GM19468 (cell line): ENCODE data around the gene ZNF516.
"Not testable (repeated sequence)": the region's sequence is repeated elsewhere in the genome, so short reads cannot be mapped to it uniquely, and the experiment has no call there.

Experiments
- ATAC-seq: cut with Tn5 transposase; IDR thresholded peaks from one replicate; pipeline ENCODE4 v1.9.1; 2021; ENCODE audit warnings: mild to moderate bottlenecking, moderate library complexity, moderate number of reproducible peaks; ENCODE audit not compliant: unreplicated experiment; ENCODE audit errors: extremely low read depth

Gene ZNF516

GRCh38 chr18:76474824-76475223 is 20.2 kb downstream of the ZNF516 start:
- ATAC-seq, result no peak

GRCh38 chr18:76473521-76473920 is 21.5 kb downstream of the ZNF516 start:
- ATAC-seq, result not testable (repeated sequence)

DNA sequence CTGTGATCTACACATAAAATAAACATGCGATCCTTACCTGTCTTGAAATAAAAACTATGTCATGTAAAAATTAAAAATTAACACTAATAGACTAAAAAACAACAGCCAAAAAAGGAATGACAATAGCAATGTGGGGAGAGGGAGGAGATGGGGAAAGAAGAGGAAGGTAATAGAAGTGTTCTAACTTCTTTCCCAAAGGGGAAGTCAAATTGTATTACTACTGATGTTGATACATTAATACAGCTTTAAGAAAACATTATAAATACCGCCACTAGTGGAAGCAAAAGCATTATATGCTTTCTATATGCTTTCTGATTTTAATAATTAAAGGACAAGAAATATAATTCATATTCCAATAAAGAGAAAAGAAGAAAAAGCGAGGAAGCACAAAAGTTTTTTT is 22.2 kb downstream of the ZNF516 start:
- no peak for ATAC-seq

GRCh38 chr18:76471593-76471992 is 23.4 kb downstream of the ZNF516 start:
- ATAC-seq, result no peak

- no peak for ATAC-seq
Measured at GRCh38 chr18:76468345-76469304, 26.4 kb downstream of the ZNF516 start.

DNA sequence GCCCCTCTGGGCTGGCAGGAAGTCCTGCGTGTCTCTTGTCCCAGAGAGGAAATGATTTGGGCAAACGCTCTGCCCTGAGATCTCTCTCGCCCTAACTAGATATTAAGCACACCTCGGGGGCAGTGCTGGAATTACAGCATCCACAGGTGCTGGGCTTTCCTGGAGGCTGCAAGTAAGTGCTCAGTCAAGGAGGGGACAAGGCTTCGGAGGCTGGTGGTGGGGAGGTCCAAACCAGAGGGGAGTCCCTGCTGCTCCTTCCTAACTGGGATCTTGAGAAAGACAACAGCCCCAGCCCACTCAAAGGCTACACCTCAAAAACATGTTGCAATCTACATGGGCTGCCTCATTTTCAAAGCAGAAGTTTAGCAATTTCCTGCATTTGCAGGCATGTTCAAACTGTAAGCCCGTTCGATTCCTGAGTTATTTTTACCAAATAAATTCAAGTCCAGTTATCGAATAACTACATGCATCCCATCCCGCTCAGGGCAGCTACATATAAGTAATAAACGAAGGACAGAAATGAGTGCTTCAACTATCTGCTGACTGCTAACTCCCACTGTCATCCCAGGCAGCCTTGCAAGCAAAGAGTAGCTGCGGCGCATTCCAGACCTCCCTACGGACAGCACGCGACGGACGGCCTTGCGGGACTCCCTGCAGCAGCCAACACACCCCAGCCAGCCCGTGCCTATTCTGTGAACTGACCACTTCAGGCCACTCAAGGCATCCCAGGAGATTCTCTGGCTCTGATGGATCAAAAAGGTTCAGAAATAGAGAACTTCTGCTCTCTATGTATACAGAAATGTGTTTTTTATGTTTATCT is 27.5 kb downstream of the ZNF516 start:
- no peak for ATAC-seq

DNA sequence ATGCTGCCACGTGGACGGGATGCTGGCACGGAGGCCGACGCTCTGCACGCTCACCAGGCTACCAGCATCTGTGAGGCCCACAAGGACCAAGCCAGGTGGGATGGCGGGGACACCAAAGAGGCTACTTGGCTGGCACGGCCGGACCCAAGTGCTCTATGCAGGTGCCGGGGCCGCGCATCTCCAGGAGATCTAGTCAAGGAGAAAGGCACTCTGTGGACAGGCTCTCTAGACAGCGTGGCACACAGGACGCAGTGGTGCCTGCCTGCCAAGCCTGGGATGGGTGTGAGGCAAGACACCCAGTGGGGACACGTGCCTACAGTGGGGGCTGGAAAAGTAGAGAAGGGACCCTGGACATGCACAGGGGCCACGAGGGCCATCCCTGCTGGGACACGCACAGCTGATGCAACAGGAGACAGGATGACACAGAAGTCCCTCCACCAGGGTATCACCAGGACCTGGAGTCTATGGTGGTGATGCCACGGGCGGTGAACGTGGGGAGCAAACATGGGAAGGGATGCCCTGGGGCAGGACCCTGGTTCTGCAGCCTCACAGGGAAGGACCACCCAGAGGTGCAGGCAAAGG is 28.5 kb downstream of the ZNF516 start:
- ATAC-seq, result no peak

DNA sequence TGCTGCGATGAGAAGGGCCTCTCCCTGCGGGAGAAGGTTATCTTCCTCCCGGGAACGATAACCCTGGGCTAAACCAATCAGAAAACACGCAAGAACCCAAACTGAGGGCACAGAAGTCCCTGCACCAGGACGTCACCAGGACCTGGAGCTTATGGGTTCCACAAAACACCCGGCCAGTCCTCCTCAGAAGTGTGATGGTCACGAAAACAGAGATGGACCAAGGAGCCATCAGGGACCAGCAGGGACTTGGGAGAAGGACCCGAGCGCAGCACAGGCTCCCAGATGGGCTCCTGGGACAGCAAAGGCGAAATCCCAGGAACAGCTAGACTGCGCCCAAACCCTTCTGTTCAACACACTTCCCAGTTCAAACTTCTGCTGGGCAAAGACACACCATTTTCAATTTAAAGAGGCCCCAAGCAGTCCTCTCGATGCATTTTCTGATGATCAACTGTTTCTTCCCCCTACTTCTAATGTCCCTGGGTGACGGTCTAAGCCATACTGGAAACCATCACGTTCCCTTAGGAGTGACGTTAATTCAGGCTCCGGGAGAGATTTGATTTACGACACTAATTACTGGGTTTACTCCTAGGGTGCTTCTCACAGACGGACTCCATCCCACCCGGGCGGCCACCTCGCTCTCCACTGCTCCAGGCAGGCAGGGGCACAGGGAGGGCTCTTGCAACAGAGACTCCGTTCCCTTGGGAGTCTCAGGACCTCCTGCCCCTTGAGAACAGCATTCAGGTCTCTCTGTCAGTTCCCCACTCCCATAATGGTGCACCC is 29.2 kb downstream of the ZNF516 start:
- no peak for ATAC-seq

DNA sequence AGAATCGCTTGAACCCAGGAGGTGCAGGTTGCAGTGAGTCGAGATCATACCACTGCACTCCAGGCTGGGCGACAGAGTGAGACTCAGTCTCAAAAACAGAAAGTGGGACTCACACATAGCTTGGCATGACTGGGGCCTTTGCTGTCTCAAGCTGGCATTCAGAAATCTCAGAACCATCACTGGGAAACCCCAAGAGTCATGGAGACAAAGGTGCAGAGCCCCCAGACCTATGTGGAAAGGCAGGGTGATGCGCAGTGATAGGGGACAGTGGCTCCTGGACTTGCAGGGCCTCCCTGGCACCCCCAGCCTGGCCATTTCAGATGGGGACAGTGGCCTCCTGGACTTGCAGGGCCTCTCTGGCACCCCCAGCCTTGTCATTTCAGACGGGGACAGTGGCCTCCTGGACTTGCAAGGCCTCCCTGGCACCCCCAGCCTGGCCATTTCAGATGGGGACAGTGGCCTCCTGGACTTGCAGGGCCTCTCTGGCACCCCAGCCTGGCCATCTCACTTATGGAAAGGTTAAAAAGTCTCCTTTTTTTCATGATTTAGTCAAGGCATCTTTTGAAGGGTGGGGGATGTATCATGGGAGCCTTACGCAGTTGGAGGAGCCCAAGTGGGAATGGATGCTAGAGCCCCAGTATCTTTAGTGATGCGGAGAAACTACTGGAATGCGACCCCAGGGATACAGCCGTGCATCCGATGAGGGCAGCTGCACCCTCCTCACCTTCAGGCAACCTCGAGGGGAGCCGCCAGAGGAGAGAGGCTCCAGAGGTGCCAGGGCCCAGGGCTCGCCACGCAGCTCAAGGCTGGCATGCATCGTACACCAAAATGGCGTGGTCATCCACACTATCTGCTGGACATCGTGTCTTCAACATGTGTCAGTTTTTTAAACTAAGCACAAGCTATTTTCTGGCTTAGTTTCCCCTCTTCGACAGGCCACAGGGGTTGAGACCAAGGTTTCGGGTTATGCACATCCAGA is 30.5 kb downstream of the ZNF516 start:
- no peak for ATAC-seq

- no peak for ATAC-seq
Measured at GRCh38 chr18:76463872-76464271, 31.2 kb downstream of the ZNF516 start.

DNA sequence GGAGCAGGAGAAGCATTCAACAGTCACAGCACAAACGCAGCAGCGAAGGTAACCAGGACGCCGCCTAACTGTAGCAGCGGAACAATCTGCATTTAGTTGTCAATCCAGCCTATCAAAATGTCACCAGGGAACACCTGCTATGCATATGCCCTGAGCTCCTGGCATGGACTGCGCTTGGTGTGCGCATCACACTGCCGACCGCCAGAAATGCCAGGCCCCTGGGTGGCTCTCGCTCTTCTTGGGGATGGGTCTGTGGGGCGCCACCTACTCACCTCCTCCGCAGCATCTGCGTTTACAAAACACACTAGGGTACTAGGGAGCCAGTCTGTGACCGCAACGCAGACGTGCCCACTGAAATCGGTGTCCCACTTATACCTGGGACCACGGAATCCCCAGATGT is 31.7 kb downstream of the ZNF516 start:
- no peak for ATAC-seq

DNA sequence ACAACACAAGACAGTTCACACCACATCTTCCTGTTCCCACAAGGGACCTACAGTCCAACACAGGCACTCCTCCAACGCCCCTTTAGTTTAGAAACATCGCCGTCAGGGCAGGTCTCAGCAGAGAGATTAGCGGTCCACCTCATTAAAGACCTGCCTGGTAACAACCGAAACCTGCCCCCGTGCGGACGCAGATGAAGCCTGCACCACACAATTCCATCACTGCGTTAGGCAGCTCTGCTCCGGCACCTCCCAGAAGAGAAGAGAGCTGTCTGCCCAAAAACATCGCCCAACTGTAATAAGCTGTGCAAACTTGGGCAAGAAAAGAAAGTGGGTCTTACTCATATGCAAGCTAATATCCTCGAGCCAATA is 32.7 kb downstream of the ZNF516 start:
- no peak for ATAC-seq

DNA sequence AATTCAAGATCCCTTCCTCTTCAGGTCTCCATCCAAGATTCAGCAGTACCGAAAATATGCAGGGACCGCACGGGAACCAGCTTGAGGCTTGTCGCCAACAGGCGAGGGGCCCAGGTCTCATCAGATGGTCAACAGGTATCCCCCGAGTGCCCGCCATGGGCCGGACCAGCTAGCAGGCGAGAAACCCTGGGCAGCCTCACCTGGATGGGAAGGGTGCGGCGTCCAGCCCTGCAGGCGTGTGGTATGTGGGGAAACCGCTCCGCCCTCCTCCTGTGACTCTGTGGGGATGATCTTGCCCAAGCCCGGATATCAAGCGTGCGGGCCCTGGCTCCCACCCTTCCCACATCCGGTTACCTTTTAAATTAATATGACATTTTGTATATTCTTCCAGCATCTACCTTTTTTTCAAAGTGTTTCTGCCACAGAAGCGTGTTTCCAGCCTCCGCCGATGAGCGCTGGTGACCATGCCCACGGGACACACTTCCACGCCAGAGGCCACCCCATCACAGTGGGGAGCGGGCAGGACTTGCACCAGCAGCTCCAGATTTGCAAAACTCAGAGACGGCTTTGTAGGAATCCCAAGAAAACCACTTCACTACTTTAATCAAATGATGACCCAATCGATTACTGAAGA is 33.2 kb downstream of the ZNF516 start:
- ATAC-seq, result no peak

DNA sequence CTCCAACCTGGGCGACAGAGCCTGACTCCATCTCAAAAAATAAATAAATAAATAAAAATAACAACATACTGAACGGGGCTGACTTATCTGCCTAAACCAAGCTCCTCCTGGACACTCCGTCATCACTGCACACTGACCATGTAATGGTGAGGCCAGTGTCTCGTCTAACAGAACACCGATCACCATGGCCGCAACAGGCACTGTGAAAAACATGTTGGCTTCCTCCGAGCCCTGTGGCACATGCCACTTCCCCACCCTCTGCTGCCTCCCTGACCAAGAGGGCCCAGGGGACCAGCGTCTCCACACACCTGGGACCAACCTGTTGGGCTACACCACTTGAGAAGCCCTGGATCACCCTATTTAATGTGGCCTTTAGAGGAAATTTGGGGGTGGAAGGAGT is 33.9 kb downstream of the ZNF516 start:
- no peak for ATAC-seq

GRCh38 chr18:76460482-76460881 is 34.6 kb downstream of the ZNF516 start:
- ATAC-seq, result no peak

GRCh38 chr18:76459687-76460350 is 35.2 kb downstream of the ZNF516 start:
- ATAC-seq, result no peak

DNA sequence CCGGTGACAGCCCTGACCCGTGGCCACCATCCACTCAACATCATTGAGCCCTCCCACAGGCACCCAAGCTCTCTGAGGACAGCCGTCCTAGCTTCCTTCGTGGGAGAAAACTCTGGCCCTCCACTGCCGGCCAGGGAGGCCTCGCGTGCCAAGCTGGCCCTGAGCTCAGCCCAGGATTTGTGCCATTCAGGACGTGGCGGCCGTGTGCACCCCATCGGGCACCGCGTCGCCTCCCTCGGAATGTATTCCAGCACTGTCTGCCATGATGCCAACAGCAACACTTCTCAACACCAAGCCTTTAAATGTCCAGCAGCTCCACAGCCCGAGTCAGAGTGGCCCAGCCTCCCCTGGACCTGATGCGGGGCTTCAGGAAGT is 35.7 kb downstream of the ZNF516 start:
- ATAC-seq, result no peak
